Loucy (cell line): Measurements from ENCODE around the gene ALK.

Source experiments
- CTCF ChIP-seq: fragments of 200-600 bp; sonication (generic); conservative IDR thresholded peaks from 2 replicates; pipeline ENCODE4 v1.5.1; 2014; ENCODE audit warnings: mild to moderate bottlenecking, antibody characterized with exemption, low read length
- EZH2phosphoT487 ChIP-seq: fragments of 200-600 bp; IDR thresholded peaks from 2 replicates; pipeline ENCODE4 v1.6.1; 2018; ENCODE audit warnings: antibody characterized with exemption, mild to moderate bottlenecking, moderate library complexity, borderline replicate concordance

DNA sequence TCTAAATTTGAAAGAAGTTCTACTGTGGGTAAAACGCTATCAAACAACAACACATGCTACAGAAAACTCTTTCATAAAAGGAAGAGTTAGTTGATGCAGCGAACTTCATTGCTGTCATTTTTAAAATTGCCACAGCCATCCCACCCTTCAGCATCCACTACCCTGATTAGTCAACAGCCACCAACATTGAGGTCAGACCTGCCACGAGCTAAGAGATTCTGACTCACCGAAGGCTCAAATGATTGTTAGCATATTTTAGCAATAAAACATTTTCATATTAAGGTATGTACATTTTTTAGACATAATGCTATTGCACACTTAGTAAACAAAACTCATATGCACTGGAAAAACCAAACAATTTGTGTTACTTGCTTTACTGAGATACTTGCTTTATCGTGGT, 459.1 kb downstream of the ALK start:
- no peak for TF ChIP-seq CTCF
- no peak for TF ChIP-seq EZH2phosphoT487
